Neural cell (in vitro differentiated cells): Measurements from ENCODE around the gene TTYH1. TPM values are rescaled to one million over a fixed set of nuclear protein-coding genes. Genes with fewer than 3 reads are reported as not detected.

Experiments
- H2AFZ ChIP-seq: fragments of 200-600, 300-800 bp; sonication (generic), shearing (Covaris generic); 2 replicates; pipeline ENCODE4 v1.6.0; 2014; ENCODE audit warnings: low read depth, mild to moderate bottlenecking, antibody characterized with exemption, low read length, moderate library complexity
- H3F3A ChIP-seq: fragments of 200-600 bp; shearing (Covaris generic); 2 replicates; pipeline ENCODE4 v1.6.1; 2016; ENCODE audit warnings: mild to moderate bottlenecking, moderate library complexity, mixed read lengths, antibody characterized with exemption, low read length; ENCODE audit not compliant: insufficient read depth, poor library complexity, severe bottlenecking
- H3K27ac ChIP-seq: fragments of 200-600, 300-800 bp; sonication (generic), shearing (Covaris generic); 2 replicates; pipeline ENCODE4 v1.5.1; 2014; ENCODE audit warnings: mild to moderate bottlenecking, low read length, moderate library complexity
- H3K27me3 ChIP-seq: fragments of 300-800, 200-600 bp; sonication (generic), shearing (Covaris generic); 2 replicates; pipeline ENCODE4 v1.6.0; 2014; ENCODE audit warnings: mild to moderate bottlenecking, low read depth, low read length, moderate library complexity; ENCODE audit not compliant: insufficient read depth
- H3K36me3 ChIP-seq: fragments of 300-800, 200-600 bp; sonication (generic), shearing (Covaris generic); 2 replicates; pipeline ENCODE4 v1.5.1; 2014; ENCODE audit warnings: mild to moderate bottlenecking, antibody characterized with exemption, low read length, moderate library complexity; ENCODE audit not compliant: insufficient read depth
- H3K4me2 ChIP-seq: fragments of 300-800, 200-600 bp; sonication (generic), shearing (Covaris generic); 2 replicates; pipeline ENCODE4 v1.6.0; 2014; ENCODE audit warnings: mild to moderate bottlenecking, low read length
- H3K4me3 ChIP-seq: fragments of 300-800, 200-600 bp; sonication (generic), shearing (Covaris generic); 2 replicates; pipeline ENCODE4 v1.5.1; 2014; ENCODE audit warnings: mild to moderate bottlenecking, low read length, moderate library complexity
- H3K79me2 ChIP-seq: fragments of 200-600 bp; shearing (Covaris generic); replicated peaks from 2 replicates; pipeline ENCODE4 v1.6.0; 2014; ENCODE audit warnings: mild to moderate bottlenecking, low read length, moderate library complexity; ENCODE audit not compliant: insufficient read depth
- H3K9ac ChIP-seq: fragments of 300-800, 200-600 bp; sonication (generic), shearing (Covaris generic); 2 replicates; pipeline ENCODE4 v1.6.1; 2016; ENCODE audit warnings: mild to moderate bottlenecking, low read length, mixed read lengths
- H3K9me2 ChIP-seq: fragments of 200-600 bp; shearing (Covaris generic); 2 replicates; pipeline ENCODE4 v1.6.1; 2016; ENCODE audit warnings: mild to moderate bottlenecking, low read length, mixed read lengths; ENCODE audit not compliant: insufficient read depth
- H3K9me3 ChIP-seq: fragments of 200-600, 300-800 bp; sonication (generic), shearing (Covaris generic); 2 replicates; pipeline ENCODE4 v1.6.1; 2016; ENCODE audit warnings: mild to moderate bottlenecking, mixed run types, low read length, moderate library complexity, mixed read lengths
- H4K20me1 ChIP-seq: fragments of 200-600 bp; shearing (Covaris generic); 2 replicates; pipeline ENCODE4 v1.6.1; 2016; ENCODE audit warnings: mild to moderate bottlenecking, mixed run types; ENCODE audit not compliant: insufficient read depth
- EP300 ChIP-seq: fragments of 450-650 bp; conservative IDR thresholded peaks from 2 replicates; pipeline ENCODE4 v1.6.1; 2014; ENCODE audit warnings: antibody characterized with exemption, mild to moderate bottlenecking, moderate library complexity; ENCODE audit not compliant: poor library complexity, severe bottlenecking
- EZH2 ChIP-seq: fragments of 200-600, 300-800 bp; shearing (Covaris generic), sonication (generic); IDR thresholded peaks from 2 replicates; pipeline ENCODE4 v1.6.1; 2014; ENCODE audit warnings: antibody characterized with exemption, low read length, borderline replicate concordance, mild to moderate bottlenecking; ENCODE audit not compliant: insufficient read depth, poor library complexity, severe bottlenecking
- MXI1 ChIP-seq: fragments of 450-650 bp; conservative IDR thresholded peaks from 2 replicates; pipeline ENCODE4 v1.6.1; 2014; ENCODE audit warnings: antibody characterized with exemption, mild to moderate bottlenecking; ENCODE audit not compliant: poor library complexity, severe bottlenecking
- POLR2AphosphoS5 ChIP-seq: IDR thresholded peaks from 2 replicates; pipeline ENCODE4 v1.6.1; 2012
- RAD21 ChIP-seq: fragments of 450-650 bp; conservative IDR thresholded peaks from 2 replicates; pipeline ENCODE4 v1.6.1; 2014; ENCODE audit warnings: antibody characterized with exemption, mild to moderate bottlenecking, moderate library complexity
- REST ChIP-seq: IDR thresholded peaks from 2 replicates; pipeline ENCODE4 v1.6.1; 2012; ENCODE audit warnings: borderline replicate concordance
- SMC3 ChIP-seq: fragments of 450-650 bp; conservative IDR thresholded peaks from 2 replicates; pipeline ENCODE4 v1.6.1; 2014; ENCODE audit warnings: antibody characterized with exemption, mild to moderate bottlenecking, moderate library complexity; ENCODE audit not compliant: poor library complexity
- TAF1 ChIP-seq: IDR thresholded peaks from 2 replicates; pipeline ENCODE4 v1.6.1; 2012; ENCODE audit warnings: low read depth
- polyA plus RNA-seq: library from polyadenylated mRNA; depleted of rRNA; stranded (reverse); fragments of >200 nt; gene quantifications from 2 replicates; pipeline ENCODE4 v1.2.3, GENCODE V29; 2014
- TF ChIP-seq, protein P1 (sequence below): fragments of 450-650 bp; IDR thresholded peaks from 2 replicates; pipeline ENCODE4 v1.5.1; 2014; ENCODE audit warnings: antibody characterized with exemption, mild to moderate bottlenecking, moderate library complexity; ENCODE audit not compliant: poor library complexity, severe bottlenecking

TTYH1 gene
- polyA plus RNA-seq, 1 donor from 2014 or later, result 36.1 TPM

- no peaks in the 10 kb centered on the region for H3K9me3 ChIP-seq
- TF ChIP-seq RAD21 (no peak), REST (peak; percentile 61)
- H3K4me3 ChIP-seq, result peak overlapping the region; percentile 81
- no peaks in the 10 kb centered on the region for H3F3A ChIP-seq
- H3K79me2 ChIP-seq, result peaks cover 47% of the 10 kb centered on the region
- H3K36me3 ChIP-seq, result peaks cover 2% of the 10 kb centered on the region
- H4K20me1 ChIP-seq, result peaks cover 12% of the 10 kb centered on the region
- H3K9ac ChIP-seq, result peak overlapping the region; percentile 91
- H3K27ac ChIP-seq, result peak overlapping the region; percentile 95
- no peaks in the 10 kb centered on the region for H3K27me3 ChIP-seq
- H3K9me2 ChIP-seq, result no peaks in the 10 kb centered on the region
- H2AFZ ChIP-seq, result peak overlapping the region; percentile 42
- H3K4me2 ChIP-seq, result peak overlapping the region; percentile 88
Measured at GRCh38 chr19:54448040-54448773, 32.9 kb downstream of the TTYH1 start.

GRCh38 chr19:54448774-54449700 lies 33.8 kb downstream of the TTYH1 start, which contains the start of gene LENG8:
Gene LENG8 (plus strand): TSS chr19:54449199. CDS start chr19:54451345, 2,146 bp downstream.
- TF ChIP-seq SMC3, result peak; percentile 31
- TF ChIP-seq TAF1, result peak; percentile 64
- TF ChIP-seq, protein P1, sequence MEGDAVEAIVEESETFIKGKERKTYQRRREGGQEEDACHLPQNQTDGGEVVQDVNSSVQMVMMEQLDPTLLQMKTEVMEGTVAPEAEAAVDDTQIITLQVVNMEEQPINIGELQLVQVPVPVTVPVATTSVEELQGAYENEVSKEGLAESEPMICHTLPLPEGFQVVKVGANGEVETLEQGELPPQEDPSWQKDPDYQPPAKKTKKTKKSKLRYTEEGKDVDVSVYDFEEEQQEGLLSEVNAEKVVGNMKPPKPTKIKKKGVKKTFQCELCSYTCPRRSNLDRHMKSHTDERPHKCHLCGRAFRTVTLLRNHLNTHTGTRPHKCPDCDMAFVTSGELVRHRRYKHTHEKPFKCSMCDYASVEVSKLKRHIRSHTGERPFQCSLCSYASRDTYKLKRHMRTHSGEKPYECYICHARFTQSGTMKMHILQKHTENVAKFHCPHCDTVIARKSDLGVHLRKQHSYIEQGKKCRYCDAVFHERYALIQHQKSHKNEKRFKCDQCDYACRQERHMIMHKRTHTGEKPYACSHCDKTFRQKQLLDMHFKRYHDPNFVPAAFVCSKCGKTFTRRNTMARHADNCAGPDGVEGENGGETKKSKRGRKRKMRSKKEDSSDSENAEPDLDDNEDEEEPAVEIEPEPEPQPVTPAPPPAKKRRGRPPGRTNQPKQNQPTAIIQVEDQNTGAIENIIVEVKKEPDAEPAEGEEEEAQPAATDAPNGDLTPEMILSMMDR, result no peak
- peak; percentile 90 for TF ChIP-seq EP300
- peak; percentile 83 for TF ChIP-seq REST
- TF ChIP-seq RAD21, result peak; percentile 40
- TF ChIP-seq POLR2AphosphoS5, result peak; percentile 100
- TF ChIP-seq EZH2, result no peak
- TF ChIP-seq MXI1, result peak; percentile 85
- Histone ChIP-seq H3K4me3 (peak within 1 kb of the TSS; percentile 81), H3K27ac (peak within 1 kb of the TSS; percentile 95), H3K4me2 (peak within 1 kb of the TSS; percentile 88), H3K27me3 (no peaks in the 10 kb centered on the region), H2AFZ (peak within 1 kb of the TSS; percentile 61), H3K36me3 (peaks cover 10% of the 10 kb centered on the region), H3K9me2 (no peaks in the 10 kb centered on the region), H4K20me1 (peaks cover 12% of the 10 kb centered on the region), H3K9ac (peak within 1 kb of the TSS; percentile 91), H3F3A (no peaks in the 10 kb centered on the region), H3K79me2 (peaks cover 47% of the 10 kb centered on the region), H3K9me3 (no peaks in the 10 kb centered on the region)
